IgD-negative memory B cell (primary cell): ENCODE measurements around the gene TSPAN4. TPM values are rescaled to one million over a fixed set of nuclear protein-coding genes. Genes with fewer than 3 reads are reported as not detected.

ENCODE experiments used
- H3K27ac Mint-ChIP-seq, 3 donors: one replicate each; pipeline ENCODE4 v1.8.0; 2020 to 2022; ENCODE audit warnings: mild to moderate bottlenecking in 3 of 3, mixed read lengths in 3 of 3, moderate library complexity in 1 of 3
- H3K27me3 Mint-ChIP-seq: one replicate; pipeline ENCODE4 v1.8.0; 2021; ENCODE audit warnings: mixed read lengths
- H3K36me3 Mint-ChIP-seq: one replicate; pipeline ENCODE4 v1.8.0; 2020; ENCODE audit warnings: mild to moderate bottlenecking, mixed read lengths
- H3K4me1 Mint-ChIP-seq, 3 donors: one replicate each; pipeline ENCODE4 v1.8.0; 2020 to 2022; ENCODE audit warnings: mixed read lengths in 3 of 3, mild to moderate bottlenecking in 1 of 3
- H3K4me3 Mint-ChIP-seq, 4 donors: one replicate each; pipeline ENCODE4 v1.8.0; 2020 to 2022; ENCODE audit warnings: mild to moderate bottlenecking in 4 of 4, mixed read lengths in 4 of 4, moderate library complexity in 3 of 4
- H3K9me3 Mint-ChIP-seq, 3 donors: one replicate each; pipeline ENCODE4 v1.8.0; 2020 to 2021; ENCODE audit warnings: mixed read lengths in 3 of 3, mild to moderate bottlenecking in 1 of 3
- polyA plus RNA-seq: library from polyadenylated mRNA; unstranded; fragments of 300-500 nt; fragmentation: Illumina TruSeq; gene quantifications from one replicate; pipeline ENCODE4 v1.2.3, GENCODE V29; 2021

TSPAN4 gene
- polyA plus RNA-seq, 1 donor from 2014 or later: 2.1 TPM

- no peaks in the 10 kb centered on the region for H3K9me3 Mint-ChIP-seq
- H3K36me3 Mint-ChIP-seq: no peaks in the 10 kb centered on the region
- peak overlapping the region in 1 of 3 donors; percentile 58 for H3K27ac Mint-ChIP-seq
These were observed 1.4 kb downstream of the TSPAN4 start for GRCh38 chr11:843818-844692.

GRCh38 chr11:844693-845644 lies 2.3 kb downstream of the TSPAN4 start:
- Mint-ChIP-seq H3K4me3 (peak overlapping the region in 2 of 4 donors; percentile 32 to 82), H3K27me3 (peaks cover 2% of the 10 kb centered on the region), H3K9me3 (no peaks in the 10 kb centered on the region), H3K27ac (peak overlapping the region in 1 of 3 donors; percentile 42), H3K36me3 (no peaks in the 10 kb centered on the region), H3K4me1 (peaks cover 0 to 20% (median 6%) of the 10 kb centered on the region in 3 donors)

More at GRCh38 chr11:843818-844692, 1.4 kb downstream of the TSPAN4 start:
- peaks cover 2% of the 10 kb centered on the region for H3K27me3 Mint-ChIP-seq
- H3K4me1 Mint-ChIP-seq: peaks cover 0 to 20% (median 6%) of the 10 kb centered on the region in 3 donors
- peak overlapping the region; percentile 67 to 87 (median 80) for H3K4me3 Mint-ChIP-seq

- peaks cover 0 to 13% (median 2%) of the 10 kb centered on the region in 3 donors for H3K4me1 Mint-ChIP-seq
- peak overlapping the region in 1 of 3 donors; percentile 39 for H3K27ac Mint-ChIP-seq
- peaks cover 2% of the 10 kb centered on the region for H3K27me3 Mint-ChIP-seq
- H3K9me3 Mint-ChIP-seq: no peaks in the 10 kb centered on the region
- peak overlapping the region in 1 of 4 donors; percentile 67 for H3K4me3 Mint-ChIP-seq
- H3K36me3 Mint-ChIP-seq: no peaks in the 10 kb centered on the region
These were observed 3.3 kb downstream of the TSPAN4 start for GRCh38 chr11:845872-846495.

GRCh38 chr11:846496-847098 lies 3.9 kb downstream of the TSPAN4 start:
- H3K27me3 Mint-ChIP-seq: peaks cover 2% of the 10 kb centered on the region
- no peaks in the 10 kb centered on the region for H3K36me3 Mint-ChIP-seq
- no peaks in the 10 kb centered on the region for H3K9me3 Mint-ChIP-seq
- H3K4me1 Mint-ChIP-seq: peaks cover 0 to 9% (median 2%) of the 10 kb centered on the region in 3 donors
- peak overlapping the region in 1 of 4 donors; percentile 67 for H3K4me3 Mint-ChIP-seq
- peak overlapping the region in 2 of 3 donors; percentile 39 to 64 for H3K27ac Mint-ChIP-seq

- Mint-ChIP-seq H3K27me3 (peaks cover 2% of the 10 kb centered on the region), H3K4me3 (no peak overlapping the region), H3K27ac (no peak overlapping the region), H3K9me3 (no peaks in the 10 kb centered on the region), H3K4me1 (peaks cover 0 to 9% (median 2%) of the 10 kb centered on the region in 3 donors), H3K36me3 (no peaks in the 10 kb centered on the region)
These were observed 5.2 kb downstream of the TSPAN4 start for GRCh38 chr11:847876-848275.

GRCh38 chr11:848380-848931 lies 5.8 kb downstream of the TSPAN4 start:
- Mint-ChIP-seq H3K36me3 (no peaks in the 10 kb centered on the region), H3K27me3 (peaks cover under 1% of the 10 kb centered on the region), H3K4me3 (peak overlapping the region in 3 of 4 donors; percentile 52 to 77 (median 52)), H3K9me3 (no peaks in the 10 kb centered on the region), H3K27ac (no peak overlapping the region), H3K4me1 (peaks cover 0 to 7% (median under 1%) of the 10 kb centered on the region in 3 donors)

GRCh38 chr11:849104-849824 lies 6.6 kb downstream of the TSPAN4 start:
- Mint-ChIP-seq H3K9me3 (no peaks in the 10 kb centered on the region), H3K4me1 (peaks cover 0 to 3% (median 0%) of the 10 kb centered on the region in 3 donors), H3K4me3 (peak overlapping the region; percentile 52 to 91 (median 84)), H3K27ac (no peak overlapping the region), H3K36me3 (no peaks in the 10 kb centered on the region), H3K27me3 (no peaks in the 10 kb centered on the region)

- peak overlapping the region in 3 of 4 donors; percentile 63 to 76 (median 67) for H3K4me3 Mint-ChIP-seq
- no peaks in the 10 kb centered on the region for H3K36me3 Mint-ChIP-seq
- peaks cover 0 to 3% (median 0%) of the 10 kb centered on the region in 3 donors for H3K4me1 Mint-ChIP-seq
- no peaks in the 10 kb centered on the region for H3K9me3 Mint-ChIP-seq
- H3K27ac Mint-ChIP-seq: no peak overlapping the region
- H3K27me3 Mint-ChIP-seq: no peaks in the 10 kb centered on the region
These were observed 7.5 kb downstream of the TSPAN4 start for GRCh38 chr11:849951-850774.

- no peaks in the 10 kb centered on the region for H3K27me3 Mint-ChIP-seq
- no peaks in the 10 kb centered on the region for H3K36me3 Mint-ChIP-seq
- H3K4me1 Mint-ChIP-seq: peaks cover 0 to 3% (median 0%) of the 10 kb centered on the region in 3 donors
- peak overlapping the region in 1 of 3 donors; percentile 43 for H3K27ac Mint-ChIP-seq
- no peaks in the 10 kb centered on the region for H3K9me3 Mint-ChIP-seq
- peak overlapping the region in 2 of 4 donors; percentile 41 to 57 for H3K4me3 Mint-ChIP-seq
These were observed 8.4 kb downstream of the TSPAN4 start for GRCh38 chr11:850775-851763.

GRCh38 chr11:852762-853161 lies 10.1 kb downstream of the TSPAN4 start:
- Mint-ChIP-seq H3K27ac (no peak overlapping the region), H3K36me3 (no peaks in the 10 kb centered on the region), H3K4me1 (peaks cover 0 to 7% (median 2%) of the 10 kb centered on the region in 3 donors), H3K9me3 (no peaks in the 10 kb centered on the region), H3K4me3 (no peak overlapping the region), H3K27me3 (no peaks in the 10 kb centered on the region)

- H3K9me3 Mint-ChIP-seq: no peaks in the 10 kb centered on the region
- no peak overlapping the region for H3K27ac Mint-ChIP-seq
- H3K36me3 Mint-ChIP-seq: no peaks in the 10 kb centered on the region
- H3K27me3 Mint-ChIP-seq: no peaks in the 10 kb centered on the region
- H3K4me1 Mint-ChIP-seq: peaks cover 0 to 4% (median 2%) of the 10 kb centered on the region in 3 donors
- no peak overlapping the region for H3K4me3 Mint-ChIP-seq
These were observed 11.2 kb downstream of the TSPAN4 start for GRCh38 chr11:853682-854448.
